Mesothelial cell of epicardium (in vitro differentiated cells): ENCODE results near the gene KLF2. TPM values are rescaled to one million over a fixed set of nuclear protein-coding genes. Genes with fewer than 3 reads are reported as not detected.

Experiments
- DNase-seq, 2 experiments: peaks; one replicate each; pipeline ENCODE4 v3.0.0; 2021; ENCODE audit warnings: low spot score in 2 of 2; ENCODE audit not compliant: unreplicated experiment in 2 of 2
- H3K27ac Mint-ChIP-seq: 2 replicates; pipeline ENCODE4 v1.8.0; 2021; ENCODE audit warnings: mixed read lengths
- H3K27me3 Mint-ChIP-seq: 2 replicates; pipeline ENCODE4 v1.8.0; 2021; ENCODE audit warnings: low read depth, mixed read lengths
- H3K36me3 Mint-ChIP-seq: 2 replicates; pipeline ENCODE4 v1.8.0; 2021; ENCODE audit warnings: mixed read lengths
- H3K4me1 Mint-ChIP-seq: 2 replicates; pipeline ENCODE4 v1.8.0; 2021; ENCODE audit warnings: mixed read lengths
- H3K4me3 Mint-ChIP-seq: 2 replicates; pipeline ENCODE4 v1.8.0; 2021; ENCODE audit warnings: mild to moderate bottlenecking, moderate library complexity, mixed read lengths
- H3K9me3 Mint-ChIP-seq: 2 replicates; pipeline ENCODE4 v1.8.0; 2021; ENCODE audit warnings: mixed read lengths
- CTCF ChIP-seq: fragments of 200-600 bp; sonication (generic); IDR thresholded peaks from one replicate; pipeline ENCODE4 v1.5.0; 2021; ENCODE audit warnings: antibody characterized with exemption; ENCODE audit not compliant: unreplicated experiment
- total RNA-seq: library from RNA; stranded (reverse); gene quantifications from 3 replicates; pipeline ENCODE4 v1.2.1, GENCODE V29; 2021

KLF2 gene
- total RNA-seq, 1 donor from 2014 or later: 12.3 TPM

DNA sequence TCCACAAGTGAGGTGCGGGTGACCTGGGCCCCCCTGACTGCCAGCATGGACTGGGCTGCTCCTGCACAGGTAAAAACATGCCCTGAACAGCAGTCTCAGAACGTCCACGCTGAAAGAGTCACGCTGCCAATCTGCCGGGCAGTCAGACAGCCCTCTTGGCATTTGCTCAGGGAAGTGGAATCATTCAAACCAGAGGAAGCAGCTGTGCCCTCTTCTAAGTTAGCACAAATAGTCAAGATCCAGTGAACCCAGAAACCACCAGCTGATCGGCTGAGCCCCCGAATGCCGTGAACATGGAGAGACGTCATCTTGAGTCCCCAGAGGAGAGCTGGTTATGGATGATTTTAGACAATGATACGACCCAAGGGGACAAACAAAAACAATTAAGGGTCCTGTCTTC, 34.4 kb downstream of the KLF2 start:
- DNase-seq: no peak
- Mint-ChIP-seq H3K27ac (no peak overlapping the region), H3K36me3 (peaks cover 18% of the 10 kb centered on the region), H3K9me3 (no peaks in the 10 kb centered on the region), H3K4me3 (no peak overlapping the region), H3K4me1 (peaks cover 6% of the 10 kb centered on the region), H3K27me3 (no peaks in the 10 kb centered on the region)
- TF ChIP-seq CTCF: no peak

DNA sequence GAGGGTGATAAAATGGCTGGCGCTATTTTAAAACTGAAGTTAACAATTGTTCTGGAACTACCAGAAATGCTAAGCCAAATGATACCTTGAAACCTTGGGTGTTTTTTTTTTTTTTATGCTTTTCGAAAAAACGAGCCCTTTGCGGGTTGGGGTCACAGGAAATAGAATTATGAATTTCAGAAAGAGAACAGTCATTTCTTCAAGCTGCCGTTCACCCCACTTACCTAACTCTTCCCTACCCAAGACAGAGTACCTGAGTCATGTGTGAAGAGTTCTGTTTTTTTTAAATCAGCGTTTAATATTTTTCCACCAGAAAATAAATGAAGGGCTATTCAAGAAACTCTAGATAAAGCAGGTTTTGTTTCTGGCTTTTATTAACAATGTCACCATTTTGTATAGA, 35.3 kb downstream of the KLF2 start:
- Mint-ChIP-seq H3K27ac (no peak overlapping the region), H3K27me3 (no peaks in the 10 kb centered on the region), H3K4me1 (peaks cover 6% of the 10 kb centered on the region), H3K36me3 (peaks cover 15% of the 10 kb centered on the region), H3K9me3 (no peaks in the 10 kb centered on the region), H3K4me3 (no peak overlapping the region)
- no peak for DNase-seq
- no peak for TF ChIP-seq CTCF

DNA sequence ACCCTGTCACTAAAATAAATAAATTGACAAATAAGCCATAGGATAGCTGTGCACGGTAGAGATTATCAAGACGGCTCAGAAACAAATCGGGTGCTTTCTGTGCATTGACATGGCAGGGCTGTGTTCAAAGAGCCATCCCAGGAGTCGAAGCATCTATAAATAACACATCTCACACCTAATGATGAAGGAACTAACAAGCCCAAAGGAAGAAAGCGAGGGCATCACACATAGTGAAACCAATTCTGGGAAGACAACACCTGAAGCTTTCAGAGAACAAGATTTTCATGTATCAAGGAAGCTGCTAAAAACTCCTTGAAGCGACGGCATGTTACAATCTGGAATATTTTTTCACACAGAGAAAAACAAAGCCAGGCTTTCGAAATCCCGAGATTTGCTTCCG, 36.1 kb downstream of the KLF2 start:
- peaks cover 13% of the 10 kb centered on the region for H3K36me3 Mint-ChIP-seq
- no peaks in the 10 kb centered on the region for H3K27me3 Mint-ChIP-seq
- H3K4me3 Mint-ChIP-seq: no peak overlapping the region
- DNase-seq: no peak
- H3K27ac Mint-ChIP-seq: no peak overlapping the region
- H3K9me3 Mint-ChIP-seq: no peaks in the 10 kb centered on the region
- TF ChIP-seq CTCF: no peak
- H3K4me1 Mint-ChIP-seq: peaks cover under 1% of the 10 kb centered on the region

DNA sequence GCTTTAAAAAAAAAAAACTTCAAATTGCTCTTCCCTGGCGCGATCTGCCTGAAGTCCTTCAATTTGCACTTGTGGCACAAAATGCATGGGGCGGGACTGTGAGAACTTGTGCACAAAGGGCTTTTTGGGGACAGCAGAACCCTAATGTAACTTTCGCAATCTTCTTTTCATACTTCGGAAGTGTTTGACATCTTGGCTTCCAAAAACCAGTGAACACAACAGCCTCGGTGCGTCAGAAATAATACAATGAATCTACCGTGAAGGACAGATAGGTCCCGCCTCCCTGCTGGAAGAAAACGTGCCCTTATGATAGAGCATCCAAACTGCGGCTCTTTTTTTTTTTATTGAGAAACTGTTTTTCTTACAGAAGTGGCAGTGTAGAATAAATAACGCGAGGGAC, 36.6 kb downstream of the KLF2 start:
- H3K9me3 Mint-ChIP-seq: no peaks in the 10 kb centered on the region
- no peak for TF ChIP-seq CTCF
- no peaks in the 10 kb centered on the region for H3K27me3 Mint-ChIP-seq
- no peak for DNase-seq
- peaks cover 12% of the 10 kb centered on the region for H3K36me3 Mint-ChIP-seq
- H3K27ac Mint-ChIP-seq: peak overlapping the region; percentile 50
- no peak overlapping the region for H3K4me3 Mint-ChIP-seq
- peaks cover 4% of the 10 kb centered on the region for H3K4me1 Mint-ChIP-seq

GRCh38 chr19:16361926-16362325, 37.3 kb downstream of the KLF2 start:
- H3K27me3 Mint-ChIP-seq: no peaks in the 10 kb centered on the region
- no peaks in the 10 kb centered on the region for H3K9me3 Mint-ChIP-seq
- TF ChIP-seq CTCF: no peak
- H3K4me3 Mint-ChIP-seq: no peak overlapping the region
- peak overlapping the region; percentile 43 for H3K27ac Mint-ChIP-seq
- peaks cover 12% of the 10 kb centered on the region for H3K36me3 Mint-ChIP-seq
- H3K4me1 Mint-ChIP-seq: peaks cover 11% of the 10 kb centered on the region
- no peak for DNase-seq
